HUES48 (cell line): ENCODE results near the gene LYPD3.

Experiments used
- H3K27ac ChIP-seq: one replicate; pipeline ENCODE4 v1.7.0; 2013; ENCODE audit warnings: low read depth, low read length, inconsistent platforms
- H3K27me3 ChIP-seq: 2 replicates; pipeline ENCODE4 v1.6.1; 2013; ENCODE audit warnings: mild to moderate bottlenecking, low read length; ENCODE audit not compliant: control insufficient read depth, insufficient read depth
- H3K36me3 ChIP-seq: 2 replicates; pipeline ENCODE4 v1.6.1; 2013; ENCODE audit warnings: low read length; ENCODE audit not compliant: control insufficient read depth, insufficient read depth
- H3K4me1 ChIP-seq: 2 replicates; pipeline ENCODE4 v1.6.1; 2013; ENCODE audit warnings: mild to moderate bottlenecking, low read length; ENCODE audit not compliant: control insufficient read depth, insufficient read depth
- H3K4me3 ChIP-seq: 2 replicates; pipeline ENCODE4 v1.5.1; 2013; ENCODE audit warnings: mild to moderate bottlenecking, low read depth, low read length
- H3K9ac ChIP-seq: 2 replicates; pipeline ENCODE4 v1.6.1; 2013; ENCODE audit warnings: mild to moderate bottlenecking, low read depth, low read length, moderate library complexity
- H3K9me3 ChIP-seq: 2 replicates; pipeline ENCODE4 v1.6.1; 2013; ENCODE audit warnings: low read length; ENCODE audit not compliant: control insufficient read depth, insufficient read depth

Gene LYPD3

DNA sequence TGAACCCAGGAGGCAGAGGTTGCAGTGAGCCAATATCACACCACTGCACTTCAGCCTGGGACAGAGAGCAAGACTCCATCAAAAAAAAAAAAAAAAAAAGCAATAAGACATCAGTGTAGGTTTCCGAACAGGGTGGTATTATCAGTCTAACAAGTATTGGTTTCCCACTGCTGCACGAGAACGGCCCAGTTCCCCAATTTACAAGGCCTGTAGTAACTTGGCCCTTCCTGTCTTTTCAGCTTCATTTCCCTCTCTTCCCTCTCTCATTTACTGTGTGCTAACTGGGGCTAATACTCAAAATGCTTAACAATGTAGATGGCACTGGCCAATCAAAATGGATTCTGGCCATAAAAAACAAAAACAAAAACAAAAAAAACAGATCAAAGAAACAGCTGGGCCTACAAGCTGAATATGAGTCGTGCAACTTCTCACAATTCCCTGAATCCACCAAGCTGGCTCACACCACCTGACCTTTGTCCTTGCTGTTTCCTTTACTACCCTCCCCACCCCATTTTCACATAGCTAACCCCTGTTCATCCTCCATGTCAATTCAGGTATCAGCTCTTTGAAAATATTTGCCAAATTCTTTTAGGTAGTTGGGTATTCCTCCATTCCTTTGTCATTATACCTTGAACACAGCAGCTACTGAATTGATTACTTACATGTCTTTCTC lies 48.3 kb downstream of the LYPD3 start:
- no peaks in the 10 kb centered on the region for H3K27me3 ChIP-seq
- no peak overlapping the region for H3K4me3 ChIP-seq
- H3K9ac ChIP-seq = no peak overlapping the region
- H3K36me3 ChIP-seq = no peaks in the 10 kb centered on the region
- no peak overlapping the region for H3K27ac ChIP-seq
- peaks cover 8% of the 10 kb centered on the region; the same call in 1 of the 2 replicates for H3K4me1 ChIP-seq
- peaks cover 8% of the 10 kb centered on the region; the same call in 1 of the 2 replicates for H3K9me3 ChIP-seq

GRCh38 chr19:43414554-43414953 lies 50.9 kb downstream of the LYPD3 start, which contains the start of gene TEX101:
TEX101 (plus strand) TSS chr19:43414890; CDS start chr19:43415920, 1,030 bp downstream.
- no peaks in the 10 kb centered on the region for H3K36me3 ChIP-seq
- no peak within 1 kb of the TSS for H3K9ac ChIP-seq
- H3K4me1 ChIP-seq = 0 out of 2 replicates have a peak, but pooled peaks cover 1% of the 10 kb centered on the region
- H3K27me3 ChIP-seq = no peaks in the 10 kb centered on the region
- peaks cover 8% of the 10 kb centered on the region; the same call in 1 of the 2 replicates for H3K9me3 ChIP-seq
- H3K4me3 ChIP-seq = no peak within 1 kb of the TSS
- H3K27ac ChIP-seq = no peak within 1 kb of the TSS

- Histone ChIP-seq H3K9me3 (peaks cover 8% of the 10 kb centered on the region; the same call in 1 of the 2 replicates), H3K9ac (no peak overlapping the region), H3K4me3 (no peak overlapping the region), H3K27me3 (no peaks in the 10 kb centered on the region), H3K4me1 (no peaks in the 10 kb centered on the region), H3K27ac (no peak overlapping the region), H3K36me3 (no peaks in the 10 kb centered on the region)
These were observed 53.0 kb downstream of the LYPD3 start for GRCh38 chr19:43412441-43412840.
